ENCODE measurements around the gene NADSYN1.

- TF ChIP-seq CTCF (conservative IDR thresholded peaks at IDR 0.05; ENCODE audit: low read length) (no peak), EZH2phosphoT487 (IDR thresholded peaks at IDR 0.05; ENCODE audit: borderline replicate concordance, low read depth, low read length) (no peak)
These were observed 2.5 kb upstream of the NADSYN1 start for GRCh38 chr11:71450507-71450906.
